NB4 (cell line): ENCODE data around the gene ALG3.

Experiments
- MYC ChIP-seq: IDR thresholded peaks from 2 replicates; pipeline ENCODE4 v1.6.1; 2011; ENCODE audit warnings: low read depth, low read length
- POLR2A ChIP-seq: IDR thresholded peaks from 2 replicates; pipeline ENCODE4 v1.6.1; 2011; ENCODE audit warnings: mild to moderate bottlenecking; ENCODE audit not compliant: insufficient read length; ENCODE audit errors: extremely low read depth
- TF ChIP-seq, protein P1 (sequence below): IDR thresholded peaks from one replicate; pipeline ENCODE4 v1.5.1; 2012; ENCODE audit warnings: low read depth, low read length
- TF ChIP-seq, protein P2 (sequence below): IDR thresholded peaks from 2 replicates; pipeline ENCODE4 v1.6.1; 2011; ENCODE audit warnings: low read depth, low read length

DNA sequence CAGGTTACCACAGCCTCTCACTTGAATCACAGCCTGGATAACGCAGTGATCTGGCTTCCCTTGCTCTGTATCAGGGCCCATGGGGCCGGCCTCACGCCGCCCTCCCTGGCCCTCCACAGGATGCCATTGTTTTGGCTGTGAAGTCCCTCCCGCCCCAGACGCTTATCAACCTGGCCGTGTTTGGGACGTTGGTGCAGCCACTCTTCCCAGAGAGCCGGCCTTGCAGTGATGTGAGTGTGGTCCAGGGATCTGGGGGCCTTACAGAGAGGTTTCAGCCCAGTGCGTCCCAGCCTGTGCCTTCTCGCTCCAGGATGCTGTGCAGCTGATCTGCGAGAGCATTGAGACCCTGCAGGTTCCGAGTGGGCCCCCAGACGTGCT is 12.7 kb downstream of the ALG3 start:
- no peak for TF ChIP-seq POLR2A
- TF ChIP-seq, protein P1, sequence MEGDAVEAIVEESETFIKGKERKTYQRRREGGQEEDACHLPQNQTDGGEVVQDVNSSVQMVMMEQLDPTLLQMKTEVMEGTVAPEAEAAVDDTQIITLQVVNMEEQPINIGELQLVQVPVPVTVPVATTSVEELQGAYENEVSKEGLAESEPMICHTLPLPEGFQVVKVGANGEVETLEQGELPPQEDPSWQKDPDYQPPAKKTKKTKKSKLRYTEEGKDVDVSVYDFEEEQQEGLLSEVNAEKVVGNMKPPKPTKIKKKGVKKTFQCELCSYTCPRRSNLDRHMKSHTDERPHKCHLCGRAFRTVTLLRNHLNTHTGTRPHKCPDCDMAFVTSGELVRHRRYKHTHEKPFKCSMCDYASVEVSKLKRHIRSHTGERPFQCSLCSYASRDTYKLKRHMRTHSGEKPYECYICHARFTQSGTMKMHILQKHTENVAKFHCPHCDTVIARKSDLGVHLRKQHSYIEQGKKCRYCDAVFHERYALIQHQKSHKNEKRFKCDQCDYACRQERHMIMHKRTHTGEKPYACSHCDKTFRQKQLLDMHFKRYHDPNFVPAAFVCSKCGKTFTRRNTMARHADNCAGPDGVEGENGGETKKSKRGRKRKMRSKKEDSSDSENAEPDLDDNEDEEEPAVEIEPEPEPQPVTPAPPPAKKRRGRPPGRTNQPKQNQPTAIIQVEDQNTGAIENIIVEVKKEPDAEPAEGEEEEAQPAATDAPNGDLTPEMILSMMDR: no peak
- TF ChIP-seq, protein P2, sequence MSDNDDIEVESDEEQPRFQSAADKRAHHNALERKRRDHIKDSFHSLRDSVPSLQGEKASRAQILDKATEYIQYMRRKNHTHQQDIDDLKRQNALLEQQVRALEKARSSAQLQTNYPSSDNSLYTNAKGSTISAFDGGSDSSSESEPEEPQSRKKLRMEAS: no peak
- no peak for TF ChIP-seq MYC
